Measurements from ENCODE around the gene MROH8.
"Not testable (repeated sequence)": the region's sequence is repeated elsewhere in the genome, so short reads cannot be mapped to it uniquely, and the experiment has no call there.

Gene MROH8

GRCh38 chr20:37133952-37134351 lies 45.4 kb downstream of the MROH8 start:
- Histone ChIP-seq H3K9ac (ENCODE audit: low read length) (no peak overlapping the region), H3K36me3 (ENCODE audit: control insufficient read depth, insufficient read depth, low read length) (no peaks in the 10 kb centered on the region), H3K4me1 (ENCODE audit: control insufficient read depth, insufficient read depth, low read length) (no peaks in the 10 kb centered on the region), H3K27me3 (ENCODE audit: control insufficient read depth, insufficient read depth, low read length) (no peaks in the 10 kb centered on the region), H3K4me3 (ENCODE audit: low read length) (no peak overlapping the region), H3K27ac (ENCODE audit: low read depth, low read length) (no peak overlapping the region)

- Histone ChIP-seq H3K4me1 (ENCODE audit: control insufficient read depth, insufficient read depth, low read length) (no peaks in the 10 kb centered on the region), H3K36me3 (ENCODE audit: control insufficient read depth, insufficient read depth, low read length) (no peaks in the 10 kb centered on the region), H3K27ac (ENCODE audit: low read depth, low read length) (no peak overlapping the region), H3K4me3 (ENCODE audit: low read length) (no peak overlapping the region), H3K27me3 (ENCODE audit: control insufficient read depth, insufficient read depth, low read length) (no peaks in the 10 kb centered on the region), H3K9ac (ENCODE audit: low read length) (no peak overlapping the region)
Observed at GRCh38 chr20:37131486-37131885, 47.9 kb downstream of the MROH8 start.

GRCh38 chr20:37128803-37129202 lies 50.5 kb downstream of the MROH8 start:
- no peaks in the 10 kb centered on the region for H3K4me1 ChIP-seq (ENCODE audit: control insufficient read depth, insufficient read depth, low read length)
- no peaks in the 10 kb centered on the region for H3K27me3 ChIP-seq (ENCODE audit: control insufficient read depth, insufficient read depth, low read length)
- H3K27ac ChIP-seq (ENCODE audit: low read depth, low read length), result no peak overlapping the region
- H3K36me3 ChIP-seq (ENCODE audit: control insufficient read depth, insufficient read depth, low read length), result no peaks in the 10 kb centered on the region
- no peak overlapping the region for H3K9ac ChIP-seq (ENCODE audit: low read length)
- H3K4me3 ChIP-seq (ENCODE audit: low read length), result no peak overlapping the region

GRCh38 chr20:37126290-37126689 lies 53.1 kb downstream of the MROH8 start:
- not testable (repeated sequence) for H3K9ac ChIP-seq (ENCODE audit: low read length); H3K27ac ChIP-seq (ENCODE audit: low read depth, low read length); H3K36me3 ChIP-seq (ENCODE audit: control insufficient read depth, insufficient read depth, low read length); H3K4me3 ChIP-seq (ENCODE audit: low read length); H3K4me1 ChIP-seq (ENCODE audit: control insufficient read depth, insufficient read depth, low read length); H3K27me3 ChIP-seq (ENCODE audit: control insufficient read depth, insufficient read depth, low read length)

GRCh38 chr20:37123441-37123840 lies 55.9 kb downstream of the MROH8 start:
- no peak overlapping the region for H3K27ac ChIP-seq (ENCODE audit: low read depth, low read length)
- H3K4me3 ChIP-seq (ENCODE audit: low read length), result no peak overlapping the region
- no peaks in the 10 kb centered on the region for H3K27me3 ChIP-seq (ENCODE audit: control insufficient read depth, insufficient read depth, low read length)
- H3K36me3 ChIP-seq (ENCODE audit: control insufficient read depth, insufficient read depth, low read length), result no peaks in the 10 kb centered on the region
- H3K4me1 ChIP-seq (ENCODE audit: control insufficient read depth, insufficient read depth, low read length), result no peaks in the 10 kb centered on the region
- H3K9ac ChIP-seq (ENCODE audit: low read length), result no peak overlapping the region

GRCh38 chr20:37120497-37120896 lies 58.9 kb downstream of the MROH8 start:
- no peak overlapping the region for H3K4me3 ChIP-seq (ENCODE audit: low read length)
- H3K36me3 ChIP-seq (ENCODE audit: control insufficient read depth, insufficient read depth, low read length), result no peaks in the 10 kb centered on the region
- no peak overlapping the region for H3K27ac ChIP-seq (ENCODE audit: low read depth, low read length)
- H3K9ac ChIP-seq (ENCODE audit: low read length), result no peak overlapping the region
- H3K4me1 ChIP-seq (ENCODE audit: control insufficient read depth, insufficient read depth, low read length), result no peaks in the 10 kb centered on the region
- H3K27me3 ChIP-seq (ENCODE audit: control insufficient read depth, insufficient read depth, low read length), result no peaks in the 10 kb centered on the region

- H3K9ac ChIP-seq (ENCODE audit: low read length), result no peak overlapping the region
- no peaks in the 10 kb centered on the region for H3K36me3 ChIP-seq (ENCODE audit: control insufficient read depth, insufficient read depth, low read length)
- no peaks in the 10 kb centered on the region for H3K4me1 ChIP-seq (ENCODE audit: control insufficient read depth, insufficient read depth, low read length)
- no peak overlapping the region for H3K4me3 ChIP-seq (ENCODE audit: low read length)
- H3K27ac ChIP-seq (ENCODE audit: low read depth, low read length), result no peak overlapping the region
- no peaks in the 10 kb centered on the region for H3K27me3 ChIP-seq (ENCODE audit: control insufficient read depth, insufficient read depth, low read length)
Observed at GRCh38 chr20:37119356-37120036, 59.9 kb downstream of the MROH8 start.

- no peak overlapping the region for H3K27ac ChIP-seq (ENCODE audit: low read depth, low read length)
- H3K27me3 ChIP-seq (ENCODE audit: control insufficient read depth, insufficient read depth, low read length), result no peaks in the 10 kb centered on the region
- no peak overlapping the region for H3K9ac ChIP-seq (ENCODE audit: low read length)
- no peaks in the 10 kb centered on the region for H3K4me1 ChIP-seq (ENCODE audit: control insufficient read depth, insufficient read depth, low read length)
- H3K36me3 ChIP-seq (ENCODE audit: control insufficient read depth, insufficient read depth, low read length), result no peaks in the 10 kb centered on the region
- H3K4me3 ChIP-seq (ENCODE audit: low read length), result no peak overlapping the region
Observed at GRCh38 chr20:37114012-37114411, 65.3 kb downstream of the MROH8 start.

GRCh38 chr20:37111926-37112455 lies 67.4 kb downstream of the MROH8 start:
- Histone ChIP-seq H3K27me3 (ENCODE audit: control insufficient read depth, insufficient read depth, low read length) (no peaks in the 10 kb centered on the region), H3K4me3 (ENCODE audit: low read length) (no peak overlapping the region), H3K4me1 (ENCODE audit: control insufficient read depth, insufficient read depth, low read length) (no peaks in the 10 kb centered on the region), H3K27ac (ENCODE audit: low read depth, low read length) (no peak overlapping the region), H3K36me3 (ENCODE audit: control insufficient read depth, insufficient read depth, low read length) (no peaks in the 10 kb centered on the region), H3K9ac (ENCODE audit: low read length) (no peak overlapping the region)

GRCh38 chr20:37108676-37109075 lies 70.7 kb downstream of the MROH8 start:
- Histone ChIP-seq H3K9ac (ENCODE audit: low read length) (no peak overlapping the region), H3K4me3 (ENCODE audit: low read length) (no peak overlapping the region), H3K4me1 (ENCODE audit: control insufficient read depth, insufficient read depth, low read length) (no peaks in the 10 kb centered on the region), H3K27ac (ENCODE audit: low read depth, low read length) (no peak overlapping the region), H3K27me3 (ENCODE audit: control insufficient read depth, insufficient read depth, low read length) (no peaks in the 10 kb centered on the region), H3K36me3 (ENCODE audit: control insufficient read depth, insufficient read depth, low read length) (no peaks in the 10 kb centered on the region)

- H3K4me3 ChIP-seq (ENCODE audit: low read length), result no peak overlapping the region
- no peaks in the 10 kb centered on the region for H3K27me3 ChIP-seq (ENCODE audit: control insufficient read depth, insufficient read depth, low read length)
- no peaks in the 10 kb centered on the region for H3K4me1 ChIP-seq (ENCODE audit: control insufficient read depth, insufficient read depth, low read length)
- no peaks in the 10 kb centered on the region for H3K36me3 ChIP-seq (ENCODE audit: control insufficient read depth, insufficient read depth, low read length)
- H3K9ac ChIP-seq (ENCODE audit: low read length), result no peak overlapping the region
- no peak overlapping the region for H3K27ac ChIP-seq (ENCODE audit: low read depth, low read length)
Observed at GRCh38 chr20:37102571-37102970, 76.8 kb downstream of the MROH8 start.

- Histone ChIP-seq H3K4me3 (ENCODE audit: low read length) (peak overlapping the region; percentile 92), H3K36me3 (ENCODE audit: control insufficient read depth, insufficient read depth, low read length) (no peaks in the 10 kb centered on the region), H3K4me1 (ENCODE audit: control insufficient read depth, insufficient read depth, low read length) (no peaks in the 10 kb centered on the region), H3K27ac (ENCODE audit: low read depth, low read length) (no peak overlapping the region), H3K27me3 (ENCODE audit: control insufficient read depth, insufficient read depth, low read length) (no peaks in the 10 kb centered on the region), H3K9ac (ENCODE audit: low read length) (no peak overlapping the region)
Observed at GRCh38 chr20:37096415-37097041, 82.8 kb downstream of the MROH8 start.

All from rectal smooth muscle tissue (tissue), 1 donor.